Gastroesophageal sphincter (tissue), 3 donors: ENCODE results near the gene CUTA.

Source experiments
- POLR2A ChIP-seq, 2 donors: fragments of 450-650 bp; IDR thresholded peaks; one replicate each; pipeline ENCODE4 v1.6.1; 2017; ENCODE audit warnings: antibody characterized with exemption in 2 of 2, mild to moderate bottlenecking in 2 of 2, moderate library complexity in 1 of 2
- POLR2AphosphoS5 ChIP-seq: sonication (generic); formaldehyde crosslinking; IDR thresholded peaks from one replicate; pipeline ENCODE4 v1.6.1; 2017; ENCODE audit warnings: antibody characterized with exemption
- TF ChIP-seq, protein P1 (sequence below), 4 experiments: fragments of 200-600 bp in 2 of 4; fragments of 450-650 bp in 2 of 4; sonication (generic) in 1 of 4; IDR thresholded peaks; one replicate each; pipeline ENCODE4 v1.5.1; 2017 to 2019; ENCODE audit warnings: antibody characterized with exemption in 4 of 4, mild to moderate bottlenecking in 2 of 4, moderate library complexity in 2 of 4

DNA sequence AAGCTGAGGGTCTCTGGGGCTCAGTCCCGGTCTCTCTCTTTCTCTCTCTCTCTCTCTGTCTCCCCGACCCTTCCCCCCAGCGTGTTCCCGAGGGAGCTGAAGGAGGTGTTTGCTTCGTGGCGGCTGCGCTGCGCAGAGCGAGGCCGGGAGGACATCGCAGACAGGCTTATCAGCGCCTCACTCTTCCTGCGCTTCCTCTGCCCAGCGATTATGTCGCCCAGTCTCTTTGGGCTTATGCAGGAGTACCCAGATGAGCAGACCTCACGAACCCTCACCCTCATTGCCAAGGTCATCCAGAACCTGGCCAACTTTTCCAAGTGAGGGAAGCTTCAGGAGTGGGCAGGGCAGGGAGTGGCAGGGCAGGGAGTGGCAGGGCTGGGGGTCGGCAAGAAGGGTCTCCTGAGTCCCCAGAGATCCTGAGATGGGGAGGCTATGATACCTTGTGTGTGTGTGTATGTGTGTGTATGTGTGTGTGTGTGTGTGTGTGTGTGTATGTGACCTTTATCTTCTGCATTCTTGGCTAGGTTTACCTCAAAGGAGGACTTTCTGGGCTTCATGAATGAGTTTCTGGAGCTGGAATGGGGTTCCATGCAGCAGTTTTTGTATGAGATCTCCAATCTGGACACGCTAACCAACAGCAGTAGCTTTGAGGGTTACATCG lies 22.9 kb upstream of the CUTA start:
- no peak for TF ChIP-seq POLR2A (IDR thresholded peaks at IDR 0.05)
- TF ChIP-seq, protein P1, sequence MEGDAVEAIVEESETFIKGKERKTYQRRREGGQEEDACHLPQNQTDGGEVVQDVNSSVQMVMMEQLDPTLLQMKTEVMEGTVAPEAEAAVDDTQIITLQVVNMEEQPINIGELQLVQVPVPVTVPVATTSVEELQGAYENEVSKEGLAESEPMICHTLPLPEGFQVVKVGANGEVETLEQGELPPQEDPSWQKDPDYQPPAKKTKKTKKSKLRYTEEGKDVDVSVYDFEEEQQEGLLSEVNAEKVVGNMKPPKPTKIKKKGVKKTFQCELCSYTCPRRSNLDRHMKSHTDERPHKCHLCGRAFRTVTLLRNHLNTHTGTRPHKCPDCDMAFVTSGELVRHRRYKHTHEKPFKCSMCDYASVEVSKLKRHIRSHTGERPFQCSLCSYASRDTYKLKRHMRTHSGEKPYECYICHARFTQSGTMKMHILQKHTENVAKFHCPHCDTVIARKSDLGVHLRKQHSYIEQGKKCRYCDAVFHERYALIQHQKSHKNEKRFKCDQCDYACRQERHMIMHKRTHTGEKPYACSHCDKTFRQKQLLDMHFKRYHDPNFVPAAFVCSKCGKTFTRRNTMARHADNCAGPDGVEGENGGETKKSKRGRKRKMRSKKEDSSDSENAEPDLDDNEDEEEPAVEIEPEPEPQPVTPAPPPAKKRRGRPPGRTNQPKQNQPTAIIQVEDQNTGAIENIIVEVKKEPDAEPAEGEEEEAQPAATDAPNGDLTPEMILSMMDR (IDR thresholded peaks at IDR 0.05), result no peak
- no peak for TF ChIP-seq POLR2AphosphoS5
